Activated CD8-positive, alpha-beta memory T cell treated with anti-CD3 and anti-CD28 coated beads for 36 hours (primary cell): Measurements from ENCODE around the gene PHF21A. TPM values are rescaled to one million over a fixed set of nuclear protein-coding genes. Genes with fewer than 3 reads are reported as not detected.

Experiments used
- CTCF ChIA-PET: fragments of 350-600 bp; sonication (Branson Sonifier 250); formaldehyde crosslinking; loops from one replicate; lab custom pipeline; 2021; ENCODE audit warnings: antibody characterized with exemption; lab: Charles Lee
- POLR2A ChIA-PET: fragments of 350-600 bp; sonication (Branson Sonifier 250); formaldehyde crosslinking; loops from one replicate; lab custom pipeline; 2021; ENCODE audit warnings: antibody characterized with exemption; lab: Charles Lee
- total RNA-seq, 2 experiments: library from RNA; stranded (reverse); gene quantifications; one replicate each; pipeline ENCODE4 v1.2.3, GENCODE V29; 2021

PHF21A gene
- 10 to 100 TPM; 28.2 to 30.6 TPM for total RNA-seq

- CTCF ChIA-PET = no interaction called here
- POLR2A ChIA-PET = interaction anchor here (0.7 to 1.0 kb wide), 2 partner anchors 203 kb away, joined by 3 to 7 read pairs; partner anchors contain the start of gene PEX16
Observed at GRCh38 chr11:46121301-46121723, at the start of gene PHF21A. TSS of gene PHF21A (minus strand) at chr11:46121454. CDS start at chr11:46084219, 37,235 bp downstream.

GRCh38 chr11:46170797-46171196, 49.5 kb upstream of the PHF21A start:
- ChIA-PET CTCF (no interaction called here), POLR2A (no interaction called here)

GRCh38 chr11:46162700-46163099, 41.4 kb upstream of the PHF21A start:
- POLR2A ChIA-PET = no interaction called here
- CTCF ChIA-PET = no interaction called here

GRCh38 chr11:46161201-46161600, 39.9 kb upstream of the PHF21A start:
- ChIA-PET POLR2A (no interaction called here), CTCF (no interaction called here)

GRCh38 chr11:46160100-46160499, 38.8 kb upstream of the PHF21A start:
- CTCF ChIA-PET = interaction anchor here (0.6 kb wide), 1 partner anchor 9 kb away, joined by 3 read pairs; no protein-coding TSS in a partner anchor

GRCh38 chr11:46159680-46160079, 38.4 kb upstream of the PHF21A start:
- ChIA-PET POLR2A (no interaction called here), CTCF (interaction anchor here (0.6 kb wide), 1 partner anchor 9 kb away, joined by 3 read pairs; no protein-coding TSS in a partner anchor)

More at GRCh38 chr11:46160100-46160499, 38.8 kb upstream of the PHF21A start:
- POLR2A ChIA-PET = no interaction called here

- POLR2A ChIA-PET = no interaction called here
- CTCF ChIA-PET = no interaction called here
Observed at GRCh38 chr11:46149826-46150225, 28.6 kb upstream of the PHF21A start.

- POLR2A ChIA-PET = no interaction called here
- CTCF ChIA-PET = no interaction called here
Observed at GRCh38 chr11:46149342-46149741, 28.1 kb upstream of the PHF21A start.

- POLR2A ChIA-PET = no interaction called here
- CTCF ChIA-PET = interaction anchor here (1.4 kb wide), 1 partner anchor 10 kb away, joined by 3 read pairs; no protein-coding TSS in a partner anchor
Observed at GRCh38 chr11:46144741-46145140, 23.5 kb upstream of the PHF21A start.

- ChIA-PET CTCF (interaction anchor here (1.4 kb wide), 1 partner anchor 9 kb away, joined by 3 read pairs; no protein-coding TSS in a partner anchor), POLR2A (no interaction called here)
Observed at GRCh38 chr11:46143049-46143806, 22.0 kb upstream of the PHF21A start.

- CTCF ChIA-PET = no interaction called here
- POLR2A ChIA-PET = no interaction called here
Observed at GRCh38 chr11:46142561-46142960, 21.3 kb upstream of the PHF21A start.

GRCh38 chr11:46141597-46141996, 20.3 kb upstream of the PHF21A start:
- POLR2A ChIA-PET = no interaction called here

GRCh38 chr11:46134540-46134939, 13.3 kb upstream of the PHF21A start:
- CTCF ChIA-PET = interaction anchor here (1.3 kb wide), 1 partner anchor 10 kb away, joined by 3 read pairs; no protein-coding TSS in a partner anchor
- POLR2A ChIA-PET = no interaction called here

More at GRCh38 chr11:46141597-46141996, 20.3 kb upstream of the PHF21A start:
- CTCF ChIA-PET = no interaction called here

GRCh38 chr11:46134061-46134460, 12.8 kb upstream of the PHF21A start:
- ChIA-PET POLR2A (no interaction called here), CTCF (interaction anchor here (1.3 kb wide), 1 partner anchor 10 kb away, joined by 3 read pairs; no protein-coding TSS in a partner anchor)

GRCh38 chr11:46133119-46133518, 11.9 kb upstream of the PHF21A start:
- ChIA-PET POLR2A (no interaction called here), CTCF (no interaction called here)

GRCh38 chr11:46130286-46130940, 9.2 kb upstream of the PHF21A start:
- POLR2A ChIA-PET = interaction anchor here (0.5 kb wide), 1 partner anchor 262 kb away, joined by 3 read pairs; no protein-coding TSS in a partner anchor
- CTCF ChIA-PET = interaction anchor here (1.4 kb wide), 1 partner anchor 178 kb away, joined by 3 read pairs; no protein-coding TSS in a partner anchor

GRCh38 chr11:46129133-46129532, 7.9 kb upstream of the PHF21A start:
- ChIA-PET POLR2A (no interaction called here), CTCF (interaction anchor here (0.5 to 1.2 kb wide), 2 partner anchors 92 to 179 kb away, joined by 3 to 5 read pairs; no protein-coding TSS in a partner anchor)

GRCh38 chr11:46127150-46127638, 5.9 kb upstream of the PHF21A start:
- CTCF ChIA-PET = interaction anchor here (0.6 to 0.9 kb wide), 2 partner anchors 158 to 181 kb away, joined by 3 read pairs; no protein-coding TSS in a partner anchor
- POLR2A ChIA-PET = no interaction called here

GRCh38 chr11:46125284-46125683, 4.0 kb upstream of the PHF21A start:
- CTCF ChIA-PET = interaction anchor here (1.4 kb wide), 1 partner anchor 114 kb away, joined by 3 read pairs; no protein-coding TSS in a partner anchor
- POLR2A ChIA-PET = no interaction called here
